KMS-11 (cell line): ENCODE results near the gene MN1.

ENCODE experiments used
- H2AFZ ChIP-seq: fragments of 200-600 bp; sonication (generic); 2 replicates; pipeline ENCODE4 v1.6.1; 2016; ENCODE audit warnings: antibody characterized with exemption, mixed run types, low read depth
- H3K27ac ChIP-seq: fragments of 200-600 bp; sonication (generic); 2 replicates; pipeline ENCODE4 v1.6.1; 2016; ENCODE audit warnings: mild to moderate bottlenecking, mixed run types
- H3K27me3 ChIP-seq: fragments of 200-600 bp; sonication (generic); 2 replicates; pipeline ENCODE4 v1.6.1; 2017; ENCODE audit warnings: mild to moderate bottlenecking, low read depth, mixed run types, moderate library complexity; ENCODE audit not compliant: insufficient read depth
- H3K36me3 ChIP-seq: fragments of 200-600 bp; sonication (generic); 2 replicates; pipeline ENCODE4 v1.6.1; 2017; ENCODE audit warnings: mild to moderate bottlenecking, mixed run types; ENCODE audit not compliant: insufficient read depth
- H3K4me1 ChIP-seq: fragments of 200-600 bp; sonication (generic); 2 replicates; pipeline ENCODE4 v1.6.1; 2016; ENCODE audit warnings: mild to moderate bottlenecking, low read depth, mixed run types; ENCODE audit not compliant: poor library complexity, severe bottlenecking
- H3K4me2 ChIP-seq: fragments of 200-600 bp; sonication (generic); 2 replicates; pipeline ENCODE4 v1.7.0; 2016; ENCODE audit warnings: mild to moderate bottlenecking, mixed run types
- H3K4me3 ChIP-seq: fragments of 200-600 bp; sonication (generic); IDR thresholded peaks from 2 replicates; pipeline ENCODE4 v1.6.1; 2017; ENCODE audit warnings: low read depth, low read length, mixed read lengths; ENCODE audit not compliant: insufficient read depth
- H3K79me2 ChIP-seq: fragments of 200-600 bp; sonication (generic); 2 replicates; pipeline ENCODE4 v1.6.1; 2016; ENCODE audit warnings: low read depth, mixed run types; ENCODE audit not compliant: insufficient read depth
- H3K9ac ChIP-seq: fragments of 200-600 bp; sonication (generic); 2 replicates; pipeline ENCODE4 v1.6.1; 2016; ENCODE audit warnings: mild to moderate bottlenecking, mixed run types
- H4K20me1 ChIP-seq: fragments of 200-600 bp; sonication (generic); 2 replicates; pipeline ENCODE4 v1.6.1; 2016; ENCODE audit warnings: mild to moderate bottlenecking, mixed run types; ENCODE audit not compliant: insufficient read depth
- CTCF ChIP-seq: fragments of 200-600 bp; sonication (generic); conservative IDR thresholded peaks from 2 replicates; pipeline ENCODE4 v1.6.1; 2017; ENCODE audit warnings: low read depth, mild to moderate bottlenecking, antibody characterized with exemption, low read length, moderate library complexity, mixed read lengths

Gene MN1

GRCh38 chr22:27797520-27798391 lies 3.8 kb downstream of the MN1 start:
- Histone ChIP-seq H3K27ac (no peak overlapping the region), H3K9ac (no peak overlapping the region), H3K4me1 (no peaks in the 10 kb centered on the region), H3K4me3 (no peak overlapping the region), H4K20me1 (no peaks in the 10 kb centered on the region), H3K36me3 (no peaks in the 10 kb centered on the region), H3K79me2 (no peaks in the 10 kb centered on the region), H3K27me3 (no peaks in the 10 kb centered on the region), H2AFZ (no peak overlapping the region), H3K4me2 (no peak overlapping the region)
- no peak for TF ChIP-seq CTCF

- TF ChIP-seq CTCF: no peak
- no peaks in the 10 kb centered on the region for H3K4me1 ChIP-seq
- no peaks in the 10 kb centered on the region for H4K20me1 ChIP-seq
- no peak overlapping the region for H3K27ac ChIP-seq
- no peak overlapping the region for H3K9ac ChIP-seq
- no peaks in the 10 kb centered on the region for H3K36me3 ChIP-seq
- no peak overlapping the region for H3K4me3 ChIP-seq
- H2AFZ ChIP-seq: no peak overlapping the region
- H3K79me2 ChIP-seq: no peaks in the 10 kb centered on the region
- H3K27me3 ChIP-seq: no peaks in the 10 kb centered on the region
- no peak overlapping the region for H3K4me2 ChIP-seq
Observed at GRCh38 chr22:27796829-27797519, 4.6 kb downstream of the MN1 start.

- H3K27me3 ChIP-seq: no peaks in the 10 kb centered on the region
Observed at GRCh38 chr22:27795696-27796517, 5.6 kb downstream of the MN1 start.

More at GRCh38 chr22:27795696-27796517, 5.6 kb downstream of the MN1 start:
- no peak overlapping the region for H2AFZ ChIP-seq
- no peak for TF ChIP-seq CTCF
- no peak overlapping the region for H3K4me2 ChIP-seq
- no peaks in the 10 kb centered on the region for H3K36me3 ChIP-seq
- H4K20me1 ChIP-seq: no peaks in the 10 kb centered on the region
- no peaks in the 10 kb centered on the region for H3K79me2 ChIP-seq
- H3K27ac ChIP-seq: no peak overlapping the region
- no peak overlapping the region for H3K9ac ChIP-seq
- no peak overlapping the region for H3K4me3 ChIP-seq
- no peaks in the 10 kb centered on the region for H3K4me1 ChIP-seq
